ENCODE measurements around the gene SYCE3.

SYCE3 gene

DNA sequence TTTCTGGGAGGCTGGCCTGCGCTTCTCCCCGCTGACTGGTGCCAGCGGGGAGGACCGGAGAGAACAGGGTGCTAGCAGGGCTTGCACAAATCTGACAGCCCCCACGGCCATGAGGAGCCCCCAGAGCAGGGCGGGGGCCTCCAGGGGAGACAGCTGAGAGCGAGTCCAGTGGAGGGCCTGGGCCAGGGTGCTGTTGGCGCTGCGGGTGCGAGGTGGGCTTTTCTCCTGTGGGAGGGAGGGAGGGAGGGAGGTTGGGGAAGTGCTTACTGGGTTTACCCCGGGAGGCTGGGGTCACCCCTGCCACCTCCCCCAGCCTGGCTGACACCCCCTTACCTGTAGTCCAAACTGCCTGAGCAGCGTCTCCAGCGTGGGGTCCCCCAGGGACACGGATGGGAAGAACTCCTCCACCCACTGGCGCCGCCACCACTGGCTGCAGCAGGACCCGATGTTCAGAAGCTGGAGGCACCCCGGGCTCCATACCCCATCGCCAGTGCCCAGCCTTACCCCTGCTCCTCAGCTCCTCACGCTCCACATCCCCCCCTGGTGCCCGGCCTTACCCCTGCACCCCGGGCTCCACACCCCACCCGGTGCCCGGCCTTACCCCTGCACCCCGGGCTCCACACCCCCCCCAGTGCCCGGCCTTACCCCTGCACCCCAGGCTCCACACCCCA is 59.1 kb downstream of the SYCE3 start:
- no peak overlapping the region for H3K4me3 ChIP-seq (ENCODE audit: low read length)
- no peak for DNase-seq (ENCODE audit: low read depth)
- TF ChIP-seq, protein P1, sequence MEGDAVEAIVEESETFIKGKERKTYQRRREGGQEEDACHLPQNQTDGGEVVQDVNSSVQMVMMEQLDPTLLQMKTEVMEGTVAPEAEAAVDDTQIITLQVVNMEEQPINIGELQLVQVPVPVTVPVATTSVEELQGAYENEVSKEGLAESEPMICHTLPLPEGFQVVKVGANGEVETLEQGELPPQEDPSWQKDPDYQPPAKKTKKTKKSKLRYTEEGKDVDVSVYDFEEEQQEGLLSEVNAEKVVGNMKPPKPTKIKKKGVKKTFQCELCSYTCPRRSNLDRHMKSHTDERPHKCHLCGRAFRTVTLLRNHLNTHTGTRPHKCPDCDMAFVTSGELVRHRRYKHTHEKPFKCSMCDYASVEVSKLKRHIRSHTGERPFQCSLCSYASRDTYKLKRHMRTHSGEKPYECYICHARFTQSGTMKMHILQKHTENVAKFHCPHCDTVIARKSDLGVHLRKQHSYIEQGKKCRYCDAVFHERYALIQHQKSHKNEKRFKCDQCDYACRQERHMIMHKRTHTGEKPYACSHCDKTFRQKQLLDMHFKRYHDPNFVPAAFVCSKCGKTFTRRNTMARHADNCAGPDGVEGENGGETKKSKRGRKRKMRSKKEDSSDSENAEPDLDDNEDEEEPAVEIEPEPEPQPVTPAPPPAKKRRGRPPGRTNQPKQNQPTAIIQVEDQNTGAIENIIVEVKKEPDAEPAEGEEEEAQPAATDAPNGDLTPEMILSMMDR (IDR thresholded peaks at IDR 0.05; ENCODE audit: insufficient read depth, low read depth, low read length, missing control alignments), result peak; percentile 4

- H3K4me3 ChIP-seq (ENCODE audit: low read length), result no peak overlapping the region
- no peak for DNase-seq (ENCODE audit: low read depth)
- TF ChIP-seq, protein P1 (IDR thresholded peaks at IDR 0.05; ENCODE audit: insufficient read depth, low read depth, low read length, missing control alignments), result no peak
These were observed 59.9 kb downstream of the SYCE3 start for GRCh38 chr22:50502628-50503474.

- no peak overlapping the region for H3K4me3 ChIP-seq (ENCODE audit: low read length)
- no peak for DNase-seq (ENCODE audit: low read depth)
- TF ChIP-seq, protein P1 (IDR thresholded peaks at IDR 0.05; ENCODE audit: insufficient read depth, low read depth, low read length, missing control alignments), result no peak
These were observed 60.6 kb downstream of the SYCE3 start for GRCh38 chr22:50502096-50502495.

Data from epithelial cell of esophagus (primary cell).